Heart left ventricle (tissue), 13 donors: ENCODE data around the gene CARTPT.

Source experiments
- CTCF ChIP-seq, 12 donors: fragments of 200-600 bp; sonication (generic) in 4 of 12; IDR thresholded peaks; one replicate each; pipeline versions ENCODE4 v1.5.0 to v1.8.0; 2018 to 2022; ENCODE audit warnings: antibody characterized with exemption in 12 of 12, mild to moderate bottlenecking in 5 of 12
- POLR2A ChIP-seq, 2 donors: fragments of 450-650 bp; IDR thresholded peaks; one replicate each; pipeline ENCODE4 v1.6.1; 2017; ENCODE audit warnings: antibody characterized with exemption in 2 of 2, mild to moderate bottlenecking in 2 of 2, moderate library complexity in 2 of 2
- donor health status: ischemic (EF 13 %, LVEDD 7.1; RV severe dilation, severe dysfunction).
- donor health status: DM: no; HTN: yes; CAD: no.
- donor health status: DM: no; HTN: no; CAD: no.
- donor health status: ischemic (EF 25% LVEDD 6.9; RV normal size, moderate dysfunction).
- donor health status: ischemic (EF 25% LVEDD 5.7; RV mildly dilated, moderate dysfunction).
- donor health status: ischemic (EF 35%, LVEDD 5.7; RV mildly dilated, moderate dysfunction).
- donor health status: nonischemic (EF 11% LVEDD 7.7; RV severe dilation, severe dysfunction).
- donor health status: DM: yes; HTN: yes; CAD: no.
- donor health status: PGD.
- donor health status: ischemic (EF 29% LVEDD 5.4; RV normal size, mild dysfunction).
- donor health status: nonischemic (EF 23%, LVEDD 6.1; RV moderate dilation, normal function).

GRCh38 chr5:71747182-71747581 is 28.1 kb downstream of the CARTPT start:
- TF ChIP-seq CTCF (IDR thresholded peaks at IDR 0.05): no peak
- no peak for TF ChIP-seq POLR2A (IDR thresholded peaks at IDR 0.05)
